NOMO-1 treated with dmso at 0.1 percent for 144 hours (cell line): ENCODE data around the gene PLEKHG2.

Experiments used
- DNase-seq: peaks from one replicate; lab custom pipeline; 2025; ENCODE audit not compliant: unreplicated experiment; lab: John Stamatoyannopoulos, UW

The PLEKHG2 gene

DNA sequence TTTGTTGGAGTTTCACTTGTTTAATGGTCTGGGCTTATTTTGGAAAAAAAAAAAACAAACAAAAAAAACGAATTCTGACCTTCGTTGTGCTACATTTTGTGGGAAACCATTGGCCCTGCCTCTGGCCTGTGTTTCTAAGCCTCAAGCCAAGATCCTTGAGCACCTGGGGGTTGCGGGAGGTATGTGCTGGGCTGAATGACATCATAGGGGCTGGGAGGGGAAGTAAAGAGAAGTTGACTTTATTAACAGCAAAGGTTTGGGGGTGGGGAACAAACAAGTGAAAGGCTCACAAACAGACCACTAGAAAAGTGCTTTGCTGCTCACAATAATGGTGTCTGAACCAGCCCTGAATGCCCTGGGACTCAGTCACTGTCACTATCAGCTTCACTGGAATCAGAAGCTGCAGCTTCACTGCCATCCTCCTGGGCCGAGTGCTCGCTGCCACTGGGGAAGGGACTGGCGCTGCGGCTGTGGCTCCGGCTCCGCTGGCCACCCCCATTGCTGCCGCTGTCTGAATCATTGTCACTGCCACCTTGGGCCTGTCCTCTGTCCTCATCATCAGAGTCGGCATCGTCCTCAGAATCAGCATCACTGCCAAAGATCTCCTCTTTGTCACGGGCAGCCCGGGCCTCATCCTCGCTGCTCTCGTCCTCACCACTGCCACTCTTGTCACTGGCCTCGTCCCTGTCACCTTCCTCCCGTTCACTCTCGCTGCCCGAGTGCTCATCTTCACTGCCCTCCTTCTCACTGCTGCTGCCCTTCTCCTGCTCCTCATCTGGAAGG is 26.6 kb upstream of the PLEKHG2 start:
- no peak for DNase-seq

DNA sequence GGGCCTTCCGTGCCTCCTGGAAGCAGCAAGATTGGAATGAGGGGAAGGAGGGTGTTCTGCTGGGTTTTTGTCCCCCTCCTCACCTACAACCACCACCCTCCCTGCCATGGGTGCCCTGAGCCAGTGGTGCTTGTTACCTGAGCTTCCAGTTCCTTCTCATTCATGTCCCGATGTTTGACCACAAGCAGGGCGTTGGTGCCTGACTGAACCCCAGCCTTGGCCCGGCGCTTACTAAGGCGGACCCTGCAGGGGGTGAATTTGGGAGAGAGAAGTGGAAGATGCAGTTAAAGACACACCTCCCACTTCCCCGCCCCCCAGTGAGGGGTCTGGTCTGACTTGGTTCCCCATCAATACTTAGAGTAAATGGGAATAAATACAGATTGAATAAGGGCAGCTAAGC is 25.9 kb upstream of the PLEKHG2 start:
- no peak for DNase-seq

DNA sequence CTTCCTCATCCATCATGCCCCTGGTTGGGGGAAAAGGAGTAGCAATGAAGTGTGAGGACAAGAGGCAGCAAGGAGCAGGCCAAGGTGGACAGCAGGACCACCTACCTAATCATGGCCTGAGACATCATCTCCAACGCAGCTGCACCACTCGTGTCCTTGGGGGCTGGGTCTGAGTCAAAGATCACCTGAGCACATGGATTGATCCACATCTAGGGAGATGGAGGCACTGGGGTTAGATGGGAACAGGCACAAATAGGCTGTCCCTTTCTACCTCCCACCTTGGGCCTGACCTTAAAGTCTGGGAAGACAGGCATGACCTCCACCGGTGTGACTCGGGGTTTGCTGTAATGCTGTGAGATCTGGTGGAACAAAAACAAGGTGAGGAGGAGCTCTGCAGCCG is 23.8 kb upstream of the PLEKHG2 start:
- no peak for DNase-seq

DNA sequence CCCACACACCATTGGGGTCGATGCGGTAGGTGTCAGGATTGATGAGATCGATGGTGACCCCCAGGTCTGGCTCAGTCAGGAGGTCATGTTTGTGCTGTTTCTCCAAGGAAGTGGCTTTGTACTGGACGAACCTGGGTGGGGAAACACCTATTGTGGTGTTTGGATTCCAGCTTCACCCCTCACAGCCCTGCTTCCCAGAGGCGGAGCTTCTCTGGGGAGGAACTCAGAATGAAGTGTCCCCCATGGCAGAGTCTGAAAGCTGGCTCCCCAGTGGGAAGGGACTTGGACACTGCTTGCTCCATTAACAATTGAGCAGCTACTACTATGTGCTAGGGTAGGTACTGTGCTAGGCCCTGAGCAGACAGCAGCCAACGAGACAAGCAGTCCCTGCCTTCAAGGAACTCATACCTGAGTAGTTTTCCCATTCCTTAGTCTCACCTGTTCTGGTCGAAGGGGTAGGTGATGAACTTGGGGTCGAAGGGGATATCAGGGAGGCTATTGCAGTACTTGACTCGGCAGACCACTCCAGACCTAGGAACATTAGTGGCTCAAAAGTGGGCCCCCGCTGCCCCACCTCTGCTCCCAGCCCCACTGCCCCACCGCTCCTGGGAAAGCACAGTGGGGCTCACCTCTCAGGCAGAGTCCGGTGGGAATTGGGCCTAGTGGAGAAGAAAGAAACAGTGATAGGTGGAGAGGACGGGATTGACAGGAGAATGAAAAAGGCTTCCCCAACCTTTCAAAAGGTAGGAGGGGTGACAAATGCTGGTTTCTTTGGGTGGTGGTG is 22.6 kb upstream of the PLEKHG2 start:
- DNase-seq: no peak

DNA sequence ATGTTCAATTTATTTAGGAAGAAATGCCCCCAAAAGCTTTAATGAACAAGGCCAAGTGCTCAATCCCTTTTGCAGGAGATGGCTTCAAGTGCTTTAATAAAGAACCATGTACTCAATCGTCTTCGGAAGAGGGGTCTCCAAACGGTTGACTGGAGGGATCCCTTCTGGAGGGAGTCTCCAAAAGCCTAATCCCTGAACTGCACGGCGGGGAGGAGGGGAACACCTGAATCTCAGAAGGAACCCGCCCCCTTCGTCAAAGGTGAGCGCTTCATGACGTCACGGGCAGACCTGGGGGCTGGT is 22.1 kb upstream of the PLEKHG2 start:
- DNase-seq: no peak

DNA sequence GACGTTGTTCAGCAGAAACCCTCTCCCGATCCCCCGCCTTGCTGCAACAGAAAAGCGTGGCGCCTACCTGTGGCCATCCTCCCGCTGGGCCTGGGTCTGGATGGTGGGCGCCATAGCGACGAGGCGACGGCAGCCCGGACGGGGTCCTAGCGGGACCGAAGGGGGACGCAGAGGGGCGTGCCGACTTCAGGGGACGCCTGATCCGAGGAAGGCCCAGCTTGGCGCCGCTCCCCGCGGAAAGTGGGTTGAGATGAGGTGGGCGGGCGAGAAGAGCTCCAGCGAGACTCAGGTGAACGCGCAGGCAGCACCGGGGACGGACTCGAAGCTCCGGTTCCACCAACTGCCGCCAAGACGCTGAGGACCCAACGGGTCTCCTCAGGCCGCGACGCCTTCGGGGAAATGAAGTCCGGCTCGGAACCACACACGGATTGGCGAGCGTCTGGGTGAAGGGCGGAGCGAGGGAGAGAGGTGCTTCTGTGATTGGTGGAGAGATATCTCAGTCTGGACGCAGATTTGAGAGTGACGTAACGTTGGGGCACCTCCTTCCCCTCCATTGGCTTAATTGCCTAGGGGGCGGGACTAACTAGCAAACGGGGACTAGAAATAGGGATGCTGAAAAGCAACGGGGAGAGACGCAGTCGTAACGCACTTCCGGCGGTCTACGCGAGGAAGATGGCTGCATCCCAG is 21.6 kb upstream of the PLEKHG2 start, which contains the start of the genes MED29 and PAF1:
TSS of gene MED29 (plus strand) at position 628 of the 687 bp plus-strand sequence. CDS start at position 673, 45 bp downstream.
TSS of gene PAF1 (minus strand) at position 356 of the 687 bp plus-strand sequence. CDS start at position 114, 242 bp downstream.
- DNase-seq: peak; percentile 99

DNA sequence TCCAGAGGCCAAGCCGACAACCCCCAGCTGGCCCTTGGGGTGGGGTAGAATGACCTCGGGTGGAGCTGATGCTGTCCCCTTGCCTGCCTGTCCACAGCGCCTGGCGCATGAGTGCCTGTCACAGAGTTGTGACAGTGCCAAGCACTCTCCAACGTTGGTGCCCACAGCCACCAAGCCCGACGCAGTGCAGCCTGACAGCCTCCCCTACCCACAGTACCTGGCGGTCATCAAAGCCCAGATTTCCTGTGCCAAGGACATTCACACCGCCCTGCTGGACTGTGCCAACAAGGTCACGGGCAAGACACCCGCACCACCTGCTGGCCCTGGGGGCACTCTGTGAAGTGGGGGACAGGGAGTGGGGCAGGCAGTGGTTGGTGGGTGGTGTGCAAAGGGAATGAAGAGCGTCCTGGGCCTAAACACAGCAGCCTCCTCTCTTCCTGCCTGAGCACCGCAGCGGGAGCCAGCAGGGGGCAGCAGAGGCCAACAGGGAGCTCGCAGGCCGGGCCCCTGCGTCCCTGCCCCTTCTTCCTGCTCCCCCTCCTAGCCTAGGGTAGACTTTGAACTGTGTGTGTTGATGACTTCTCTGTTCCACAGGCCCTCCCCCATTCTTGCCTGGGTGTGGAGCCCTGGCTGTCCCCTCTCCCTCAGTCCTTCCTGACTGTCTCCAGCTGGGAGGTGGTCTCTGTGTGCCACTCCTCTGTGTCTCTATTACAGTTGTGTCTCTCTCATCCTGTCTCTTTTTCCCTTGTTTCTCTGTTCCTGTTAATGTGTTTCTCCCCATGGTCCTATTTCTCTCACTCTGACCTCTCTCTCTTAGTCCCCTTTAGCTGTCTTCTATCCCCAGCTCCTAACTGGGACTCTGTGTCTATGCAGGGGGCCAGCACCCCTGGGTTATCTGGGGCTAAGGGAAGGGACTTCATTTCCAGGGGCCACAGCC is 14.8 kb upstream of the PLEKHG2 start:
- DNase-seq: peak; percentile 90

DNA sequence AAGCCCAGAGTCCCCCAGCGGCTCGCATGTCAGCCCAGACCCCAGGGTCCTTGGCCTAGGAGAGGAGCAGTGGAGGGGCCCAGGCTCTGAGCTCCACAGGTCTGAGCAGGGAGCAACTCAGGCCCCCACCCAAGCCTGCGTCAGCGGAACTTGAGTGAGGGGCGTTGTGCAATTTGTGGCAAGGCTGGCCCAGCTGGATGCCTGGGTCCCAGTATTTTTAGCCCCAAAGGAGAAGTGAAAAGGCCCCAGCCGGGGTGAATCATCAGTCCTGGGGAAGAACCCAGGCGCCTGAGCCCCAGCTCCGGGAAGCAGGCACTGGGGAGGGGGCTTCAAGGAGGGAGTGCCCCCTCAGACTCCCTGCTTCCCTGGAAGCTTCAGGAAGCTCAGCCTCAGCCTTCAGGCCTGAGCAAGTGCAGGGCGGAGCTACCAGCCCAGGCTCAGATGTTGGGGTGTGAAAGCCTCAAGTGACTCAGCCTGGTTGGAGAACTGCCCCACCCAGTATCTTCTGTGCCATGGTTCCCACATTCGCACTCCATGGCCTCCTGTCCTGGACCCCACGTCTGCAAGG is 14.1 kb upstream of the PLEKHG2 start:
- peak; percentile 88 for DNase-seq

DNA sequence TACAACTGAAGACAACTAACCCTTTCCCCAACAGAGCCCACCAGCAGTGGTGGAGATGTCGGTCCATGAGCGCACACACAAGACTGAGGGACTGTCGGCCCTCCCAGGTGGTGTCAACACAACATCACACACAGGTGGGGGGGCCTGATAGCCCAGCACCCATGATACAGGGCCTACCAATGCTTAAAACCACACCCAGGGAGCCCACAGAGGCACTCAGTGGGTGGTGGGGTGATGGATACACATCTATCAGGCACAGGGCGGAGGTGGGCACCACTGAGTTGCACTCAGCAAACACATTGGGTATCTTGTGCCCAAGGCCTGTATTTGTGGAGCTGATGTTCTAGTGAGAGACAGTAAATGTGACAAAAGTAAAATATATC is 12.8 kb upstream of the PLEKHG2 start:
- DNase-seq: no peak

DNA sequence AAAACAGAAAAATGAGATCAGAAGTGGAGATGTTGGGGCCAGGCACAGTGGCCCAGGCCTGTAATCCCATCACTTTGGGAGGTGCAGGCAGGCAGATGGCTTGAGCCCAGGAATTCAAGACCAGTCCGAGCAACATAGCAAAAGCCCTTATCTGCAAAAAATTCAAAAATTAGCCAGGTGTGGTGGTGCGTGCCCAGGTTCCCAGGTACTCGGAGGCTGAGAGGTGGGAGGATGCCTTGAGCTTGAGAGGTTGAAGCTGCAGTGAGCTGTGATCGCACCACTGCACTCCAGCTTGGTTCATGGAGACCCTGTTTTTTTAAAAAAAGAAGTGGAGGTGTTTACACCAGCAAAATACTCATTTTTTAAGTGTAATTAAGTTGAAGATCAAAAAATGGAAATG is 12.4 kb upstream of the PLEKHG2 start:
- DNase-seq: no peak

DNA sequence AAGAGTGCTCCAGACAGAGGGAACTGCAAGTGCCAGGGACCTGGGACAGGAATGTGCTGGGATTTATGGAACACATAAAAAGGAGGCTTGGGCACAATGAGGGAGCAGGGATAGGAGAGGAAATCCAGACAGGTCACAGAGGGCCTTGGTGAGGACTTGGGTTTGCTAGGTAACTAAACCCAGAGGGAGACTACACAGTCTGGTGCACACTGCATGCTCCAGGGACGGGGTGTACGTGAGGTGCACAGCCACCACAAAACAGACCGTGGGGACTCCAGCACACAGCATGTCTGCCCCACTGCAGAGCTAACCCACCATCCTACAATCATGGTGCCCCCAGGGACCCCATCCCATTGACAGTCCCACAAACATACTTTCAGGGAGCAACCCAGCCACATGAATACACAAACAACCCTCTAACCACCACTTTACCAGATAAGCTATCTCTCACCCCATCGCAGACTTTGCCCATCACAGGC is 11.4 kb upstream of the PLEKHG2 start:
- no peak for DNase-seq

DNA sequence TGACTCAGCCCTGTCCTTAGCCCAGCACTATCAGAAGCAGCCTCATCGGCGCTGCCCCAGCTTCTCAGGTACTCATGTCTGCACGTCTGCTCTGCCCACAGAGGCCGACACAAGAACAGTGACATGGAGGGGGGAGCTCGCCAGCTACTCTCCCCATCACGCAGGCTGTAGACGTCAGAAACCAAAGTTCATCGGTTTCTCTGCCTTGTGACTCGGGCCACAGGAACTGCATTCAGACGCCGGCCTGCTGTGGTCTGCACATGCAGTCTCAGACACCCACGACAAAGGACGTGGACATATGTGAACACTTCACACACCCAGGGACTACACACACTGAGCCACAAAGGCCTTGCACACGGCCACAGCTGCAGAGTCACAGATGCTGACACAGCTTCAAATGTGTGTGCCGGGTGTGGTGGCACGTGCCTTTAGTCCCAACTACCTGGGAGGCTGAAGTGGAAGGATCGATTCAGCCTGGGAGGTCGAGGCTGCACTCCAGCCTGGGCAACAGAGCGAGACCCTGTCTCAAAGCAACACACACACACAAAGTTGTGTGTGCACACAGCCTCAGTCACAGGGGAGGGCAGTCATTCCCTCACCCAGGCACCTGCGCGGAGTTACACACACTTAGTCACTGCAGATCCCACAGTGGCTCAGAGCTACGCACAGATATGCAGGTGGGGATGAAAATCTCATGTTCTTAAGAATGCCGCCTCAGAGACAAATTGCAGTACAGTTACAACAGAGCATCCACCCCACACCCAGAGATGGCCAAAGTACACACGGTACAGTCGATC is 10.7 kb upstream of the PLEKHG2 start:
- no peak for DNase-seq

DNA sequence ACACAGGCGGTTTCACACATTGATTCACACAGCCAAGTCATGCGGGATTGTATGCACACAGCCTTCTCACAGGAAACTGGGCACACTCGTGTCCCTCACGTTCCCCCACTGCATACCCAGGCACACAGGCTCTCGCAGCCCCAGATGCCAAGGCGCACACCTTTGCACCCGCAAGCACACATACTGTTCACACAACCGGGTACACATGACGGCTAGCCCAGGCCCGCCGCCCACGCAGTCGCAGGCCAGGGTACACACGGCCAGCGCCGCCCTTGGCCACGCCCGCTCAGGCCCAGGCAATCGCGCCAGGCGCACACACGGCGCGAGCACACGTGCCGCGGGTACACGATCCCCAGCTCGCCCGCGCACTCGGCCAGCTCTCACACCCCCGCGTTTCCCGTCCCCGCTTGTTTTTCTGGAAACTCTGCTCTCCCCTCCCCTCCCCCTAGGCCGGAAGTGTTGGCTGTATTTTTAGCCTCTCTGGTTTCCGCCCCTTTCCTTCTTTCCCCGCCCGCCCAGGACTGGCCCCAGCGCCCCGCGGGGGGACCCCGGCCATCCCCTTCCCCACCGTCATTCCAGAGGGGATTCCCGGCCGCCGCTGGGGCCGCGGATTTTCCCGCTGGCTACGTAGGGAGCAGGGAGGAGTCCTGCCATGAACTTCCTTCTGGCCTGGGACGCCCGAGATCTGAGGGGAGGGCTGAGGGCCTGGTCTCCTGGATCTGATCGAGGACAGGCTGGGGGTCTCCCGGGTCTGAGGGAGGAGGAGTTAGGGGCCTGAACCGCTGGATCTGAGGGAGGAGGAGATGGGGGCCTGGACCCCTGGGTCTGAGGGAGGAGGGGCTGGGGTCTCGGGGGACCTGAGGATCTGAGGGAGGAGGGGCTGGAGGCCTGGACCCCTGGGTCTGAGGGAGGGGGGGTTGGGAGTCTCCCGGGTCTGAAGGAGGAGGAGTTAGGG is 9.8 kb upstream of the PLEKHG2 start:
- DNase-seq: peak; percentile 82

DNA sequence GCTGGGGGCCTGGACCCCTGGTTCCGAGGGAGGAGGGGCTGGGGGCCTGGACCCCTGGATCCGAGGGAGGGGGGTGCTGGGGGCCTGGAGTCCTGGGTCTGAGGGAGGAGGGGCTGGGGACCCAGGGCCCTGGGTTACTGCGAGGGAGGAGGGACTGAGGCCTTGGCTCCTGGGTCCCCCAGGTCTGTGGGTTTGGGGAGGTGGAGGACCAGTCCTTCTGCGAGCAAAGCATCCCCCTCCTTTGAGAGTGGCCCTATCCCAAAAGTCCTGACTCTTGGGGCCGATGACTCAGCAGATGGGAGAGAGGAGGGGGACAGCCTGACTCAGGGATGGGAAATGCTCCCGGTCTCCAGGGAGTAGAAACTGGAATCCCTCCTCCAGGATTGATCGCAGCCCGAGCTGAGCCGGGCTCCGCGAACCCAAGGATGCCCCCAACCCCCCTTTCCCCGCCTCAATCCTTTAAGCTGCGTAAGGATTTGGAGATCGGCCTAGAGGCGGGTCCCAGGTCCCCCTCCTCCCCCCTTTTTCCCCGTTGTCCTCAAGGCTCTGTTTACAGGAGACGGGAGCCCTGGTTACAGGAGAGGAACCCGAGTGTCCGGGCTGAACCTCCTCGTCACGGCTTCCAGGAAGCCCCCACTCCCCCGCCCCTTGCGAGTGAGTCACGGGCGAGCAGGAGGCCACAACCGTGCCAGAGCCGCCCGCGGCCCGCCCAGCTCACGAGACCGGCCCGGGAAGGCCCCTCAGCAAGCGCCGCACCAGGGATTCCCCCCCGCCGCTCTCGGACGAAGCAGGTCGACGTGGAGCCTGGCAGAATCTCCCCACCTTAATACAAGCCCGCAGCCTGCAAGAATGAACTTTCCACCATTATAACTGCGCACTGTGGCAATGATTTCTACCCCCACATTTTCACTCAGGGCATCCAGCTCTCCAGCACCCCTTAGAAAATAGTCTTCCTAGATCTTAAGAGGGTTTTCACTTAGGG is 8.8 kb upstream of the PLEKHG2 start:
- DNase-seq: peak; percentile 80

DNA sequence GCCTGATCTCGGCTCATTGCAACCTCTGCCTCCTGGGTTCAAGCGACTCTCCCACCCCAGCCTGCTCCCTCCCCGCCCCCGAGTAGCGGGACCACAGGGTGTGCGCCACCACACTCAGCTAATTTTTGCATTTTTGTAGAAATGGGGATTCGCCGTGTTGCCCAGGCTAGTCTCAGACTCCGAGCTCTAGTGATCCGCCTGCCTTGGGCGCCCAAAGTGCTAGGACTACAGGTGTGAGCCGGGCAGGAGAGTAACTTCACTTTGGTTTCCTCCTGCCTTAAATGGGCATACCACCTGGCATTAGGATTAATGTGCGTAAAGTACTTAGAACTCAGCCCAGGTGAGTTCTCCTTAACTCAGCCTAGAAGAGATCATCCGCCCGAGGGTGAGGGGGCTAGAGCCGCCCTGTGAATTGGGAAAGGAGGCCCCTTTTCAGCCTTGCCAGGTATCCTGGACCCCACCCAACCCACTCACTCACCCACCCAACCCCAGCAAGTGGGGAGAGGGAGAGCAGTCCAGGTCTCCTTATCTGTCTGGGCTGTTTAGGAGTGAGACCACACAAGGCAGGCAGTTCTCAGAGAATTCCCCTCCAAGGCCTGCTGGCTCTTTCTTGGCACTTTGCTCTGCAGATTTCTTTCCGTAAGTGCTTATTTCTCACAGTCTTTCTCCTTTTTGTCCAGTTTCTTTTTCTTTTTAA is 7.1 kb upstream of the PLEKHG2 start:
- DNase-seq: no peak

DNA sequence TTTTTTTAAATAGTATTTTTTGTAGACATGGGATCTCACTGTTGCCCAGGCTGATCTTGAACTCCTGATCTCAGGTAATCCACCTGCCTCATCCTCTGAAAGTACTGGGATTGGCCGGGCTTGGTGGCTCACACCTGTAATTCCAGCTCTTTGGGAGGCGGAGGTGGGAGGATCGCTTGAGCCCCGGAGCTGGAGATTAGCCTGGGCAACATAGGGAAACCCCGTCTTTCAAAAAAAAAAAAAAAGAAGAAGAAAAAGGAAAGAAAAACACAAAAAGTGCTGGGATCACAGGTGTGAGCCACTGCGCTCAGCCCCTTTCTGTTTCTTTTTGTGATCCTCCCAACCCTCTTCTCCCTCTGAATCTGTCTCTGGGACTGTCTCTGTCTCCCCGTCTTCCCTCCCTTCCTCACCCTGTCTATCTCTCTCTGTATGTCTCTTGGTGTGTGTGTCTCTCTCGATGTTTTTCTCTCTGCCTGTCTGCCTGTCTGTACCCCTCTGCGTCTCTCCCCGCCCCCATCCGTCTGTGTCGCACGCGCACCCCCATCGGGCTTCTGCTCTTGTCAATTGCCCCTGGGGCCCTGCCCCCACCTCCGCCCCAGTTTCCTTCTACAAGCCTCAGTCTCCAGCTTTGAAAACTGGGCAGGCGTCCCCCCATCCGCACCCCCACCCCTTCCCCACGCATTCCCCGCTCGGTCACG is 6.4 kb upstream of the PLEKHG2 start:
- DNase-seq: peak; percentile 57
